Measurements from ENCODE around the gene NEURL2. TPM values are rescaled to one million over a fixed set of nuclear protein-coding genes. Genes with fewer than 3 reads are reported as not detected.

The NEURL2 gene
- total RNA-seq, 4 donors from 2014 or later: 6.5 to 12.9 (median 9.5) TPM

- whole genome bisulfite sequencing, 2 donors: 86 to 96% methylated on average over 7 to 8 of the region's 8 CpGs
- H3K4me3 ChIP-seq (ENCODE audit: low read depth, poor library complexity, severe bottlenecking): no peak overlapping the region
- no peak for DNase-seq (ENCODE audit: low spot score in 2 of 2)
- intact Hi-C loops (cut with DNase I; ENCODE audit: low total_unique reads): no loop called here
- no peak for TF ChIP-seq POLR2A (IDR thresholded peaks at IDR 0.05)
These were observed 42.6 kb downstream of the NEURL2 start for GRCh38 chr20:45848421-45848820.

DNA sequence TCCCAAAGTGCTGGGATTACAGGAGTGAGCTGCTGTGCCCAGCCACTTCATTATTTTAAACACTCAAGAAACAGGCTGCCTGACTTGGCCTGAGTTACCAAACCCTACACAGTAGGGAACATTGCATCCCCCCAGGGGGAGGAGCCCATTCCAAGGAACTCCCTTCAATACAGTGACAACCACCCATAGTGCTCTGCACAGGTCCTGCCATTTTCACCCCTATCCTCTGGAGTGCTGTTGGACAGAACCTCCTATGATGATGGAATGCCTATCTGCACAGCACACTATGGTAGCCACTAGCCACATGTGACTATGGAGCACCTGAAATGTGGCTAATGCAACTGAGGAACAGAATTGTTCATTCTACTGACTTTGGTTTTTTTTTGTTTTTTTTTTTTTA, 45.6 kb downstream of the NEURL2 start:
- no peak overlapping the region for H3K4me3 ChIP-seq (ENCODE audit: low read depth, poor library complexity, severe bottlenecking)
- intact Hi-C loops (cut with DNase I; ENCODE audit: low total_unique reads): no loop called here
- no peak for TF ChIP-seq POLR2A (IDR thresholded peaks at IDR 0.05)
- TF ChIP-seq CTCF (IDR thresholded peaks at IDR 0.05): no peak
- DNase-seq (ENCODE audit: low spot score in 2 of 2): no peak

DNA sequence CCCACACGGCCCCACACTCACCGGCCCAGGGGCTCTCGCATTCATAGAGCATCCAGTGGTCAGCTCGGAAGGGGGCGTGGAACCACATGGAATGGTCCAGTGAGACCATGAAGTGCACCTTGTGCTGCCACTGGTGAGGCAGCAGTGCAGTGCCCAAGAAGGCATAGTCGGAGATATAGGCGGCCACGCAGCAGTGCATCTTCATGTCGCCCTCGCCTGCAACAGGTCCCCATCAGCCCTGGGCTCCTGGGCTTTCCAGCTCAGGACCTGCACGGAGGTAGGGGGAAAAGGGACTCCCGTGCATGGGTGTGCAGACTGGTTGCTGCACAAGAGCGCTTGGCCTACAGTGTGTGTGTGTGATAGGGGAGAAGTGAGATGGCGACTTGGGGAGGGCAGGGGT, 47.5 kb downstream of the NEURL2 start:
- intact Hi-C loops (cut with DNase I; ENCODE audit: low total_unique reads): no loop called here
- TF ChIP-seq POLR2A (IDR thresholded peaks at IDR 0.05) (no peak), CTCF (IDR thresholded peaks at IDR 0.05) (no peak)
- WGBS, 2 donors: 88 to 96% methylated on average over 11 to 14 of the region's 14 CpGs
- no peak for DNase-seq (ENCODE audit: low spot score in 2 of 2)
- H3K4me3 ChIP-seq (ENCODE audit: low read depth, poor library complexity, severe bottlenecking): no peak overlapping the region

GRCh38 chr20:45842169-45842812, 48.7 kb downstream of the NEURL2 start:
- no peak for DNase-seq (ENCODE audit: low spot score in 2 of 2)
- TF ChIP-seq CTCF (IDR thresholded peaks at IDR 0.05): no peak
- no peak for TF ChIP-seq POLR2A (IDR thresholded peaks at IDR 0.05)
- no peak overlapping the region for H3K4me3 ChIP-seq (ENCODE audit: low read depth, poor library complexity, severe bottlenecking)
- 67 to 73% methylated on average over 5 of the region's 5 CpGs for WGBS, 2 donors
- intact Hi-C loops (cut with DNase I; ENCODE audit: low total_unique reads): no loop called here

- WGBS, 2 donors: 88% methylated on average over 10 of the region's 10 CpGs
- no peak for TF ChIP-seq CTCF (IDR thresholded peaks at IDR 0.05)
- no peak for TF ChIP-seq POLR2A (IDR thresholded peaks at IDR 0.05)
- no peak overlapping the region for H3K4me3 ChIP-seq (ENCODE audit: low read depth, poor library complexity, severe bottlenecking)
- intact Hi-C loops (cut with DNase I; ENCODE audit: low total_unique reads): no loop called here
- DNase-seq (ENCODE audit: low spot score in 2 of 2): no peak
These were observed 49.4 kb downstream of the NEURL2 start for GRCh38 chr20:45841407-45842129.

DNA sequence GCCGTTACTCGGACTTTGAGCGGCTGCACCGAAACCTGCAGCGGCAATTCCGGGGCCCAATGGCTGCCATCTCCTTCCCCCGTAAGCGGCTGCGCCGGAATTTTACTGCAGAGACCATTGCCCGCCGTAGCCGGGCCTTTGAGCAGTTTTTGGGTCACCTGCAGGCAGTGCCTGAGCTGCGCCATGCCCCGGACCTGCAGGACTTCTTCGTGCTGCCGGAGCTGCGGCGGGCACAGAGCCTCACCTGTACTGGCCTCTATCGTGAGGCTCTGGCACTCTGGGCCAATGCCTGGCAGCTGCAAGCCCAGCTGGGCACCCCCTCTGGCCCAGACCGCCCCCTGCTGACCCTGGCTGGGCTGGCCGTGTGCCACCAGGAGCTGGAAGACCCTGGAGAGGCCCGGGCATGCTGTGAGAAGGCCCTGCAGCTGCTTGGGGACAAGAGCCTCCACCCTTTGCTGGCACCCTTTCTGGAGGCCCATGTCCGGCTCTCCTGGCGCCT, 50.3 kb downstream of the NEURL2 start:
- WGBS, 2 donors: 86 to 91% methylated on average over 17 to 19 of the region's 25 CpGs
- DNase-seq (ENCODE audit: low spot score in 2 of 2): no peak
- no peak for TF ChIP-seq POLR2A (IDR thresholded peaks at IDR 0.05)
- no peak for TF ChIP-seq CTCF (IDR thresholded peaks at IDR 0.05)
- H3K4me3 ChIP-seq (ENCODE audit: low read depth, poor library complexity, severe bottlenecking): no peak overlapping the region
- intact Hi-C loops (cut with DNase I; ENCODE audit: low total_unique reads): no loop called here

Other genes starting within 250 kb of the NEURL2 start
- not detected for gene WFDC11, start 221.0 kb downstream of the NEURL2 start, total RNA-seq
- gene WFDC13, start 189.2 kb downstream of the NEURL2 start, total RNA-seq: not detected
- gene WFDC10B, start 186.2 kb downstream of the NEURL2 start, total RNA-seq: 1 to 10 TPM in 1 of 4 donors, under 1 TPM in 1, not detected in 2; 0.54 to 1.9 TPM
- gene SPINT4, start 168.9 kb downstream of the NEURL2 start, total RNA-seq: not detected
- 10 to 100 TPM in 3 of 4 donors, 1 to 10 TPM in 1; 8.4 to 37.2 (median 21.1) TPM for gene WFDC3, start 99.3 kb downstream of the NEURL2 start, total RNA-seq
- gene DNTTIP1, start 99.3 kb downstream of the NEURL2 start, total RNA-seq: 10 to 100 TPM; 24.5 to 62.9 (median 43.5) TPM
- gene UBE2C, start 78.6 kb downstream of the NEURL2 start, total RNA-seq: 10 to 100 TPM in 2 of 4 donors, 1 to 10 TPM in 2; 1.1 to 24.1 (median 10.2) TPM
- gene TNNC2, start 63.9 kb downstream of the NEURL2 start, total RNA-seq: 10 to 100 TPM in 1 of 4 donors, 1 to 10 TPM in 2, not detected in 1; 1.4 to 10.7 (median 2.6) TPM
- 100 to 1,000 TPM; 159 to 236 (median 203) TPM for gene SNX21, start 57.4 kb downstream of the NEURL2 start, total RNA-seq
- 10 to 100 TPM; 57.6 to 84.9 (median 61.4) TPM for gene ACOT8, start 33.8 kb downstream of the NEURL2 start, total RNA-seq
- gene ZSWIM3, start 33.6 kb downstream of the NEURL2 start, total RNA-seq: 1 to 10 TPM; 3.7 to 4.6 (median 4.0) TPM
- 10 to 100 TPM; 10.0 to 16.6 (median 13.5) TPM for gene ZSWIM1, start 10.0 kb downstream of the NEURL2 start, total RNA-seq
- gene SPATA25, start 3.6 kb downstream of the NEURL2 start, total RNA-seq: 1 to 10 TPM in 2 of 4 donors, under 1 TPM in 2; 0.59 to 3.6 (median 1.8) TPM
- 100 to 1,000 TPM in 3 of 4 donors, 10 to 100 TPM in 1; 89.1 to 122 (median 111) TPM for gene CTSA, start 127 bp upstream of the NEURL2 start, total RNA-seq
- gene PLTP, start 20.9 kb upstream of the NEURL2 start, total RNA-seq: 100 to 1,000 TPM in 1 of 4 donors, 10 to 100 TPM in 3; 37.4 to 114 (median 83.2) TPM
- gene PCIF1, start 43.5 kb upstream of the NEURL2 start, total RNA-seq: 10 to 100 TPM; 34.5 to 63.2 (median 41.3) TPM
- 10 to 100 TPM; 21.6 to 38.6 (median 30.7) TPM for gene ZNF335, start 81.0 kb upstream of the NEURL2 start, total RNA-seq
- 1 to 10 TPM in 3 of 4 donors, not detected in 1; 1.8 to 7.0 (median 1.9) TPM for gene MMP9, start 117.7 kb upstream of the NEURL2 start, total RNA-seq
- gene SLC12A5, start 138.0 kb upstream of the NEURL2 start, total RNA-seq: not detected
- 10 to 100 TPM; 27.7 to 51.5 (median 41.2) TPM for gene NCOA5, start 198.8 kb upstream of the NEURL2 start, total RNA-seq
- gene CD40, start 227.1 kb upstream of the NEURL2 start, total RNA-seq: 10 to 100 TPM; 12.0 to 17.5 (median 15.9) TPM

Measured in lower leg skin (tissue), 4 donors.